ENCODE measurements around the gene MAN1C1. TPM values are rescaled to one million over a fixed set of nuclear protein-coding genes. Genes with fewer than 3 reads are reported as not detected.

MAN1C1 gene
- total and polyA plus RNA-seq, 10 of the 15 experiments (the other 5 are each of a cell fraction or from before 2014, with no cell fraction given), result 0.12 to 0.56 (median 0.22) TPM; not detected in 3

- TF ChIP-seq, protein P1, sequence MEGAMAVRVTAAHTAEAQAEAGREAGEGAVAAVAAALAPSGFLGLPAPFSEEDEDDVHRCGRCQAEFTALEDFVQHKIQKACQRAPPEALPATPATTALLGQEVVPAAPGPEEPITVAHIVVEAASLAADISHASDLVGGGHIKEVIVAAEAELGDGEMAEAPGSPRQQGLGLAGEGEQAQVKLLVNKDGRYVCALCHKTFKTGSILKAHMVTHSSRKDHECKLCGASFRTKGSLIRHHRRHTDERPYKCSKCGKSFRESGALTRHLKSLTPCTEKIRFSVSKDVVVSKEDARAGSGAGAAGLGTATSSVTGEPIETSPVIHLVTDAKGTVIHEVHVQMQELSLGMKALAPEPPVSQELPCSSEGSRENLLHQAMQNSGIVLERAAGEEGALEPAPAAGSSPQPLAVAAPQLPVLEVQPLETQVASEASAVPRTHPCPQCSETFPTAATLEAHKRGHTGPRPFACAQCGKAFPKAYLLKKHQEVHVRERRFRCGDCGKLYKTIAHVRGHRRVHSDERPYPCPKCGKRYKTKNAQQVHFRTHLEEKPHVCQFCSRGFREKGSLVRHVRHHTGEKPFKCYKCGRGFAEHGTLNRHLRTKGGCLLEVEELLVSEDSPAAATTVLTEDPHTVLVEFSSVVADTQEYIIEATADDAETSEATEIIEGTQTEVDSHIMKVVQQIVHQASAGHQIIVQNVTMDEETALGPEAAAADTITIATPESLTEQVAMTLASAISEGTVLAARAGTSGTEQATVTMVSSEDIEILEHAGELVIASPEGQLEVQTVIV (IDR thresholded peaks at IDR 0.05; ENCODE audit: borderline replicate concordance, partially characterized antibody), result no peak
- no peak for TF ChIP-seq EP300 (IDR thresholded peaks at IDR 0.05; ENCODE audit: borderline replicate concordance in 1 of 2, control insufficient read depth in 1 of 2, low read depth in 2 of 2, low read length in 2 of 2)
- no peak for TF ChIP-seq HDAC6 (IDR thresholded peaks at IDR 0.05; ENCODE audit: unreplicated experiment)
- TF ChIP-seq USF1 (IDR thresholded peaks at IDR 0.05; ENCODE audit: borderline replicate concordance, extremely low read length, insufficient read depth, low read depth, low read length), result no peak
- no peak for TF ChIP-seq ZBED1 (IDR thresholded peaks at IDR 0.05; ENCODE audit: borderline replicate concordance)
- TF ChIP-seq POLR2A (IDR thresholded peaks at IDR 0.05; ENCODE audit: low read depth, low read length), result no peak
- no peak for TF ChIP-seq CHD2 (IDR thresholded peaks at IDR 0.05; ENCODE audit: borderline replicate concordance, low read depth, low read length)
- no peak for TF ChIP-seq ZNF592 (IDR thresholded peaks at IDR 0.05)
- no peak for TF ChIP-seq ELK1 (IDR thresholded peaks at IDR 0.05; ENCODE audit: low read depth, low read length)
- no peak for TF ChIP-seq IRF4 (IDR thresholded peaks at IDR 0.05; ENCODE audit: low read depth, low read length)
- no peak for TF ChIP-seq MXI1 (IDR thresholded peaks at IDR 0.05; ENCODE audit: low read depth, low read length)
Observed at GRCh38 chr1:25579292-25580252, 37.0 kb upstream of the MAN1C1 start (continued).

All from GM12878 (cell line).